ENCODE data around the gene GAGE2A.
"Not testable (repeated sequence)": the region's sequence is repeated elsewhere in the genome, so short reads cannot be mapped to it uniquely, and the experiment has no call there.

Gene GAGE2A, protein sequence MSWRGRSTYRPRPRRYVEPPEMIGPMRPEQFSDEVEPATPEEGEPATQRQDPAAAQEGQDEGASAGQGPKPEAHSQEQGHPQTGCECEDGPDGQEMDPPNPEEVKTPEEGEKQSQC

DNA sequence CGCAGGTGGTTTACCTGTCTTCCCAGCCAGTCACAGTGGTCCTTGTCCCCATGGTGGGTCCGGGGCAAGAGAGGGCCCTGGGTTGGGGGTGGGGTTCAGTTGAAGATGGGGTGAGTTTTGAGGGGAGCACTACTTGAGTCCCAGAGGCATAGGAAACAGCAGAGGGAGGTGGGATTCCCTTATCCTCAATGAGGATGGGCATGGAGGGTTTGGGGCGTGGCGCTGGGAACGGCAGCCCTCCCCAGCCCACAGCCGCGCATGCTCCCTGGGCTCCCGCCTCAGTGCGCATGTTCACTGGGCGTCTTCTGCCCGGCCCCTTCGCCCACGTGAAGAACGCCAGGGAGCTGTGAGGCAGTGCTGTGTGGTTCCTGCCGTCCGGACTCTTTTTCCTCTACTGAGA lies at the start of gene GAGE2A:
Gene GAGE2A, plus strand, starts transcription at position 301 of the 400 bp plus-strand sequence. CDS start 1,155 bp downstream, outside the sequence.
- DNase-seq (ENCODE audit: low spot score) = not testable (repeated sequence)

- not testable (repeated sequence) for DNase-seq (ENCODE audit: low spot score)
Measured at GRCh38 chrX:49541433-49541832, 47.9 kb upstream of the GAGE2A start, which contains the start of gene GAGE12D. TSS of gene GAGE12D (plus strand) at chrX:49541733. CDS start at chrX:49542888, 1,155 bp downstream.

DNA sequence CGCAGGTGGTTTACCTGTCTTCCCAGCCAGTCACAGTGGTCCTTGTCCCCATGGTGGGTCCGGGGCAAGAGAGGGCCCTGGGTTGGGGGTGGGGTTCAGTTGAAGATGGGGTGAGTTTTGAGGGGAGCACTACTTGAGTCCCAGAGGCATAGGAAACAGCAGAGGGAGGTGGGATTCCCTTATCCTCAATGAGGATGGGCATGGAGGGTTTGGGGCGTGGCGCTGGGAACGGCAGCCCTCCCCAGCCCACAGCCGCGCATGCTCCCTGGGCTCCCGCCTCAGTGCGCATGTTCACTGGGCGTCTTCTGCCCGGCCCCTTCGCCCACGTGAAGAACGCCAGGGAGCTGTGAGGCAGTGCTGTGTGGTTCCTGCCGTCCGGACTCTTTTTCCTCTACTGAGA lies 38.3 kb upstream of the GAGE2A start, which contains the start of gene GAGE12E:
Gene GAGE12E, plus strand, starts transcription at position 301 of the 400 bp plus-strand sequence. CDS start 1,155 bp downstream, outside the sequence.
- DNase-seq (ENCODE audit: low spot score) = not testable (repeated sequence)

- not testable (repeated sequence) for DNase-seq (ENCODE audit: low spot score)
Measured at GRCh38 chrX:49560542-49560941, 28.8 kb upstream of the GAGE2A start, which contains the start of gene GAGE12F. TSS of gene GAGE12F (plus strand) at chrX:49560842. CDS start at chrX:49561997, 1,155 bp downstream.

DNA sequence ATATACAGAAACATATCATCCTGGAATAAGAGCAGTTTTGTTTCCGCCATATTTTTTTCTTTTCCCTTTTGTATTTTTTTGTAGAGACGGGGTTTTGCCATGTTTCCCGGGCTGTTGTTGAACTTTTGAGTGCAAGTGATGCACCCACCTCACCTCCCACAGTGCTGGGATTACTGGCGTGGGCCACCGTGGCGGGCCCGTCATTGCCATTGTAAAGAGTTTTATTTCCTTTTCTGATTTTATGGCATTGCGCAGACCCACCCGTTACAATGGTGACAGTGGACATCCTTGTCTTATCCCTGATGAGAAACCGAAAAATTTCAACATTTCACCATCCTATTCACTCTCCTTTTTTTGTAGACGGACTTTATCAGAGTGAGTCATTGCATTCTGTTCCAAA lies 20.6 kb upstream of the GAGE2A start:
- DNase-seq (ENCODE audit: low spot score) = not testable (repeated sequence)

DNA sequence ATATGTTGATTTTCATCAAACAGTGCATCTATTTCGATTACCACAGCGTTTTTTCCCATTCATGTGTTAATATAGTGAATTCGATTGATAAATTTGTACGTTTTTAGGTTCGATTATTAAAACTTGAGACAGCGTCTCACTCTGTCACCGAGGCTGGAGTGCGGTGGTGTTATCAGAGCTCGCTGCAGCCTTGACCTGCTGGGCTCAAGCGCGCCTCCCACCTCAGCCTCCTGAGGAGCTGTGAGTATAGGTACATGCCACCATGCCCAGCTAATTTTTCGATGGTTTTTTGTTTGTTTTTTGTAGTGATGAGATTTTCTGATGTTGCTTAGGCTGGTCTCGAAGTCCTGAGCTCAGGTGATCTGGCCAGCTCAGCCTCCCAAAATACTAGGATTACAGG lies 20.1 kb upstream of the GAGE2A start:
- not testable (repeated sequence) for DNase-seq (ENCODE audit: low spot score)

GRCh38 chrX:49570100-49570499 lies 19.2 kb upstream of the GAGE2A start, which contains the start of gene GAGE12G:
TSS of gene GAGE12G (plus strand) at chrX:49570400. CDS start at chrX:49571555, 1,155 bp downstream.
- DNase-seq (ENCODE audit: low spot score) = not testable (repeated sequence)

DNA sequence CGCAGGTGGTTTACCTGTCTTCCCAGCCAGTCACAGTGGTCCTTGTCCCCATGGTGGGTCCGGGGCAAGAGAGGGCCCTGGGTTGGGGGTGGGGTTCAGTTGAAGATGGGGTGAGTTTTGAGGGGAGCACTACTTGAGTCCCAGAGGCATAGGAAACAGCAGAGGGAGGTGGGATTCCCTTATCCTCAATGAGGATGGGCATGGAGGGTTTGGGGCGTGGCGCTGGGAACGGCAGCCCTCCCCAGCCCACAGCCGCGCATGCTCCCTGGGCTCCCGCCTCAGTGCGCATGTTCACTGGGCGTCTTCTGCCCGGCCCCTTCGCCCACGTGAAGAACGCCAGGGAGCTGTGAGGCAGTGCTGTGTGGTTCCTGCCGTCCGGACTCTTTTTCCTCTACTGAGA lies 9.6 kb upstream of the GAGE2A start, which contains the start of gene GAGE12H:
Gene GAGE12H, plus strand, starts transcription at position 301 of the 400 bp plus-strand sequence. CDS start 1,155 bp downstream, outside the sequence.
- not testable (repeated sequence) for DNase-seq (ENCODE audit: low spot score)

DNA sequence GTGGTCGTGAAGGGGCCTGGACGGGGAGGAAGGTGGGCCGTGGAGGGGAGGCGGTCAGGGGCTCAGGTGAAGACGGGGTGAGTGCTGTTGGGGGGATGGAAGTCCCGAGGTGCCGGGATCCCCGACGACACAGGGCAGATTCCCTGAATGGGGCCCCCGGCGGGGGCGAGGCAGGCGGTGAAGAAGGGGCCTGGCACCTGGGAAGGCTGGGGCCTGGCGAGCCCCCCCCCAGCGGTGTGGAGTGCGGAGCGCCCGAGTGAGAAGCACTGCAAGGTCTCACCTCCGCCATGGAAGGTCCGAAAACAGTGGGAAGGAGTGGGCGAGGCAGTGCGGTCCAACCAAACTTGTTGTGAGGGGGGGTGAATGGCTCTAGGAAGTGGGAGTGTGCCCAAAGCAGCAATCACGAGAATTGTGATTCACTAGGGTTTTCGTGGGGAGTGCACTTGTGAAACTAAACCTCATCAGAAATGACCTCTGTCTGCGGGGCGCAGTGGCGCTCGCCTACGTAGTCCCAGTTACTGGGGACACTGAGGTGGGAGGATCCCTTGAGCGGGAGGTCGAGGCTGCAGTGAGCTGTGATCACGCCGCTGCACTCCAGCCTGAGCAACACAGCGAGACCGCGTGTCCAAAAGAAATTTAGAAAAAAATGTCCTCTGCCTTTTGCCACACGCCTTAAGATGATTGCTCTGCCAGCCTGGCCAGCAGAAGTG lies 628 bp downstream of the GAGE2A start:
- not testable (repeated sequence) for DNase-seq (ENCODE audit: low spot score)

GRCh38 chrX:49590488-49590887 lies 1.2 kb downstream of the GAGE2A start:
- not testable (repeated sequence) for DNase-seq (ENCODE audit: low spot score)

DNA sequence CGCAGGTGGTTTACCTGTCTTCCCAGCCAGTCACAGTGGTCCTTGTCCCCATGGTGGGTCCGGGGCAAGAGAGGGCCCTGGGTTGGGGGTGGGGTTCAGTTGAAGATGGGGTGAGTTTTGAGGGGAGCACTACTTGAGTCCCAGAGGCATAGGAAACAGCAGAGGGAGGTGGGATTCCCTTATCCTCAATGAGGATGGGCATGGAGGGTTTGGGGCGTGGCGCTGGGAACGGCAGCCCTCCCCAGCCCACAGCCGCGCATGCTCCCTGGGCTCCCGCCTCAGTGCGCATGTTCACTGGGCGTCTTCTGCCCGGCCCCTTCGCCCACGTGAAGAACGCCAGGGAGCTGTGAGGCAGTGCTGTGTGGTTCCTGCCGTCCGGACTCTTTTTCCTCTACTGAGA lies 9.4 kb downstream of the GAGE2A start, which contains the start of gene GAGE1:
Gene GAGE1, plus strand, starts transcription at position 301 of the 400 bp plus-strand sequence. CDS start 1,155 bp downstream, outside the sequence.
- not testable (repeated sequence) for DNase-seq (ENCODE audit: low spot score)

GRCh38 chrX:49610718-49611310 lies 21.5 kb downstream of the GAGE2A start:
- no peak for DNase-seq (ENCODE audit: low spot score)

DNA sequence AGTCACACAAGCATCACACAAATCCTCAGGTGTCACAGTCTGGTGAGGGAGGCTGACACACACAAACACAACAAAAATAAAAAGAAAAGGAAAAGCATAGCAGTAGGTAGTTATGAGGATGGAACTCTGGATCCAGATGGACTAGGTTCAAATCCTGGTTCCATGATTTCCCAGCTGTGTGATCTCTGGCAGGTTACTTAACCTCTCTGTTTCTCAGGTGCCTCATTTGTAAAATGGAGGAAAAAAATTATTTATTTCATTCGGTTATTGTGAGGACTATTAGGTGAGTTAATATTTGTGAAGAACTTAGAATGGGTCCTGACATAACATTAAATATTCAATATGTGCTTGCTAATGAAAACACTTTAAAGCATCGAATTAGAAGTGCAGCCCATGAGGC lies 29.3 kb downstream of the GAGE2A start:
- DNase-seq (ENCODE audit: low spot score) = no peak

DNA sequence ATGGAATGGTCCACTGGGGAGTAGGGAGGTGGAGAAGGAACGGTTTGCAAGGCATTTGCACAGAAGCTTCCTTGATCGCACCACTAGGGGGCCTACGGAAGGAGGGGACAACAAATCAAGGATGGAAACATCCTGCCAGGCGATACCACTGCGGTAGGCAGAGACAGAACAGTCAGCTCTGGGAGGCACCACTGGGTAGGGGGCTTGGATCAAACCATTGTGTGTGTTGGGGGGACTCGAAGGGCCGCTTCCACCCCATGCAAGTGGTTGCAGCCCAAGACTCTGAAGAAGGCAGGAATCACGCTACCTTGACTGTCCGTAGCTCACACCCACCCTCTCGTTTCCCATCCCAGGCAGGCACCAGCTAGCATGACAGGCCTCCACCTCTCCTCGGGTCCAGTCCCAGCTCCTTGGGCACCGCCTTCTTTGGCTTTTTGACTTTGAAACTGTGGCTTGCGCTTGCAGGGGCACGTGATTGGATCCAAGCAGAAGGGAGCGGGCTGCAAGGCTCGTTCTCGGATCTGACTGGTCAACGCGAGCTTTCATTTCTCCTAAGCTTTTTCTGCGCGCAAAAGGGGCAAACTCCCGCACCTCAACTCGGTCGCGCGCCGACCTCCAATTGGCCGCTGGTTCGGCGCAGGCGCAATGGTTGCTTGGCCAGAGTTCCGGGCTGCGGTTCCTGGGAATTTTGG lies 37.9 kb downstream of the GAGE2A start:
- DNase-seq (ENCODE audit: low spot score) = no peak

DNA sequence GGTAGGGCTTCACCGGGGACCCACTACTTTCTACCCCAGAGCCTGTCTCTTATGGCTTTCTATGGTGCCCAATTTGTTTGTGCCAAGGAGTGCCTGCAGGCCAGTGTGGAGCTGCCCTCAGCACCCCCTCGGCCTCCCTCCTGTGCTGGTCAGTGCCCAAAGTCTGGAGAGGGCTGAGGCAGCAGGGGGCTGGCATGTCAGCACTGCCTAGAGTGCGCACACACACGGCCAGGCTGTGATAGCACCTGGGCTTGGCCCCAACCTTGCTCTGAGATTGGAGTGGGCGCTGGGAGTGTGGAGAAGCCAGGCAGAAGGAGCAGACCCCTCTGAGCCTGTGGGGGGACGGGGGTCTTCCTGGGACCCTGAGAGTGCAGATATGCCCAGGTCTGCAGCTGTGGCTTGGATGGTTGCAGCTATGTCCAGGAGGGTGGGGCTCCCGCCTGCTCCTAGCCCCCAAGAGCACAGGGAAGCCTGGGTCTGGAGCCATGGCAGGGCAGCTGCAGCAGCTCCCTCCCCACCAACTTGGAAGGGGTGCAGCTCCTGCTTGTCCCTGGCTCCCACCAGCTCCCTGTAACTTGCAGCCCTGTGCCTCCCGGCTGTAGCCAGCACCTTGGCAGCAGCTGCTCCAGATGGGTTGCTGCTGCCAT lies 55.8 kb downstream of the GAGE2A start:
- DNase-seq (ENCODE audit: low spot score) = no peak
